ENCODE measurements around the gene GFPT1. TPM values are rescaled to one million over a fixed set of nuclear protein-coding genes. Genes with fewer than 3 reads are reported as not detected.

The GFPT1 gene
- total and polyA plus RNA-seq, 8 donors, result 4.1 to 107 (median 17.4) TPM

GRCh38 chr2:69389271-69389670, 2.2 kb upstream of the GFPT1 start:
- Histone ChIP-seq H3K27ac (peak overlapping the region in 1 of 5 donors; percentile 77), H3K4me3 (no peak overlapping the region), H3K27me3 (no peaks in the 10 kb centered on the region), H3K4me1 (peaks cover 6 to 38% (median 22%) of the 10 kb centered on the region in 4 donors), H3K36me3 (peaks cover 0 to 16% (median 6%) of the 10 kb centered on the region in 4 donors), H3K9me3 (no peaks in the 10 kb centered on the region)
- TF ChIP-seq CTCF (IDR thresholded peaks at IDR 0.05), result no peak
- no peak for TF ChIP-seq POLR2A (IDR thresholded peaks at IDR 0.05)
- no peak for TF ChIP-seq EP300 (IDR thresholded peaks at IDR 0.05)
- no peak for TF ChIP-seq POLR2AphosphoS5 (IDR thresholded peaks at IDR 0.05)
- intact Hi-C loops (cut with DNase I; ENCODE audit: low total_unique reads), result no loop called here
- DNase-seq, result no peak
- WGBS, 5 donors, result 73 to 81% (median 80%) methylated on average over 3 of the region's 3 CpGs

- Histone ChIP-seq H3K4me3 (peak overlapping the region; percentile 71 to 86 (median 77)), H3K4me1 (peaks cover 16 to 47% (median 35%) of the 10 kb centered on the region in 4 donors), H3K27me3 (no peaks in the 10 kb centered on the region), H3K9me3 (no peaks in the 10 kb centered on the region), H3K27ac (peak overlapping the region; percentile 90 to 98 (median 93)), H3K36me3 (peaks cover 0 to 2% (median 0%) of the 10 kb centered on the region in 4 donors)
- WGBS, 5 donors, result 55 to 69% (median 65%) methylated on average over 14 of the region's 14 CpGs
- TF ChIP-seq EP300 (IDR thresholded peaks at IDR 0.05), result no peak
- no peak for TF ChIP-seq CTCF (IDR thresholded peaks at IDR 0.05)
- TF ChIP-seq POLR2AphosphoS5 (IDR thresholded peaks at IDR 0.05), result no peak
- TF ChIP-seq POLR2A (IDR thresholded peaks at IDR 0.05), result no peak
- DNase-seq, result peak in 1 of 2 donors; percentile 32
- intact Hi-C loops (cut with DNase I; ENCODE audit: low total_unique reads), result no loop called here
Observed at GRCh38 chr2:69387770-69388481, 899 bp upstream of the GFPT1 start.

GRCh38 chr2:69386360-69386759, 667 bp downstream of the GFPT1 start:
- Histone ChIP-seq H3K4me1 (peaks cover 16 to 62% (median 49%) of the 10 kb centered on the region in 4 donors), H3K27ac (peak overlapping the region; percentile 90 to 98 (median 93)), H3K4me3 (peak overlapping the region; percentile 71 to 86 (median 77)), H3K9me3 (no peaks in the 10 kb centered on the region), H3K36me3 (no peaks in the 10 kb centered on the region), H3K27me3 (no peaks in the 10 kb centered on the region)
- DNase-seq, result peak in 1 of 2 donors; percentile 13
- 3 to 6% (median 5%) methylated on average over 6 of the region's 6 CpGs for WGBS, 5 donors
- intact Hi-C loops (cut with DNase I; ENCODE audit: low total_unique reads), result no loop called here
- TF ChIP-seq CTCF (IDR thresholded peaks at IDR 0.05) (no peak), POLR2A (IDR thresholded peaks at IDR 0.05) (no peak), POLR2AphosphoS5 (IDR thresholded peaks at IDR 0.05) (no peak), EP300 (IDR thresholded peaks at IDR 0.05) (no peak)

- DNase-seq, result peak in 1 of 2 donors; percentile 32
- WGBS, 5 donors, result 26 to 45% (median 37%) methylated on average over 8 of the region's 8 CpGs
- Histone ChIP-seq H3K9me3 (no peaks in the 10 kb centered on the region), H3K36me3 (no peaks in the 10 kb centered on the region), H3K4me1 (peaks cover 20 to 69% (median 53%) of the 10 kb centered on the region in 4 donors), H3K4me3 (peak overlapping the region; percentile 71 to 86 (median 77)), H3K27me3 (no peaks in the 10 kb centered on the region), H3K27ac (peak overlapping the region in 4 of 5 donors; percentile 90 to 93 (median 92))
- intact Hi-C loops (cut with DNase I; ENCODE audit: low total_unique reads), result no loop called here
- TF ChIP-seq EP300 (IDR thresholded peaks at IDR 0.05) (no peak), CTCF (IDR thresholded peaks at IDR 0.05) (no peak), POLR2AphosphoS5 (IDR thresholded peaks at IDR 0.05) (no peak), POLR2A (IDR thresholded peaks at IDR 0.05) (no peak)
Observed at GRCh38 chr2:69385443-69386151, 1.4 kb downstream of the GFPT1 start.

Measured in stomach (tissue), 9 donors.